Adipocyte (in vitro differentiated cells): Measurements from ENCODE around the gene SRD5A2.
"Not testable (repeated sequence)": the region's sequence is repeated elsewhere in the genome, so short reads cannot be mapped to it uniquely, and the experiment has no call there.

Source experiments
- DNase-seq: peaks from one replicate; pipeline ENCODE4 v3.0.0-alpha.2; 2015; ENCODE audit warnings: low read depth
- H3K27me3 ChIP-seq: replicated peaks from 2 replicates; pipeline ENCODE4 v1.7.0; 2013; ENCODE audit warnings: mild to moderate bottlenecking, low read length, moderate library complexity; ENCODE audit not compliant: control insufficient read depth, insufficient read depth
- H3K36me3 ChIP-seq: 2 replicates; pipeline ENCODE4 v1.7.0; 2013; ENCODE audit warnings: low read length, mild to moderate bottlenecking, moderate library complexity; ENCODE audit not compliant: control insufficient read depth, insufficient read depth, severe bottlenecking
- H3K4me1 ChIP-seq: 2 replicates; pipeline ENCODE4 v1.7.0; 2013; ENCODE audit warnings: mild to moderate bottlenecking, low read length, moderate library complexity; ENCODE audit not compliant: control insufficient read depth, insufficient read depth
- H3K4me3 ChIP-seq: 2 replicates; pipeline ENCODE4 v1.7.0; 2013; ENCODE audit warnings: mild to moderate bottlenecking, low read length, moderate library complexity
- H3K9ac ChIP-seq: 2 replicates; pipeline ENCODE4 v1.7.0; 2013; ENCODE audit warnings: mild to moderate bottlenecking, low read length, moderate library complexity
- H3K9me3 ChIP-seq: 2 replicates; pipeline ENCODE4 v1.7.0; 2013; ENCODE audit warnings: mild to moderate bottlenecking, low read length, moderate library complexity; ENCODE audit not compliant: control insufficient read depth

SRD5A2 gene

DNA sequence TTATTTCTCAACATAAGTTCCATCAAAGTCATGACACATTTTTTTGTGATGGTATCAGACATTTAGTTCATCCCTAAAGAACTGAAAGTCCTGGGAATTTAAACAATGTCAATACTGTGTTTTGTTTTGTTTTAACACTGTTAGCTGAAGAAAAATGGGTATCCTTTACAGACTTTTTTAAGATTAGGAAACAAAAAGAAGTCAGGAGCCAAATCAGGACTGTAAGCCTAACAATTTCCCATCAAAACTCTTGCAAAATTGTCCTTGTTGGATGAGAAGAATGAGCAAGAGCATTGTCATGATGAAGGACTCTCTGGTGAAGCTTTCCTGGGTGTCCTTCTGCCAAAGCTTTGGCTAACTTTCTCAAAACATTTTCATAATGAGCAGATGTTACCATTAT lies 69.4 kb downstream of the SRD5A2 start:
- H3K4me1 ChIP-seq: peaks cover 12% of the 10 kb centered on the region

GRCh38 chr2:31505111-31505510 lies 75.6 kb downstream of the SRD5A2 start:
- Histone ChIP-seq H3K4me3 (no peak overlapping the region), H3K9ac (no peak overlapping the region), H3K9me3 (no peaks in the 10 kb centered on the region), H3K4me1 (no peaks in the 10 kb centered on the region), H3K27me3 (no peaks in the 10 kb centered on the region), H3K36me3 (no peaks in the 10 kb centered on the region)
- DNase-seq: no peak

More for the DNA sequence above, 69.4 kb downstream of the SRD5A2 start:
- H3K9ac ChIP-seq: no peak overlapping the region
- no peak overlapping the region for H3K4me3 ChIP-seq
- H3K9me3 ChIP-seq: no peaks in the 10 kb centered on the region
- no peaks in the 10 kb centered on the region for H3K36me3 ChIP-seq
- no peaks in the 10 kb centered on the region for H3K27me3 ChIP-seq
- peak; percentile 59 for DNase-seq

DNA sequence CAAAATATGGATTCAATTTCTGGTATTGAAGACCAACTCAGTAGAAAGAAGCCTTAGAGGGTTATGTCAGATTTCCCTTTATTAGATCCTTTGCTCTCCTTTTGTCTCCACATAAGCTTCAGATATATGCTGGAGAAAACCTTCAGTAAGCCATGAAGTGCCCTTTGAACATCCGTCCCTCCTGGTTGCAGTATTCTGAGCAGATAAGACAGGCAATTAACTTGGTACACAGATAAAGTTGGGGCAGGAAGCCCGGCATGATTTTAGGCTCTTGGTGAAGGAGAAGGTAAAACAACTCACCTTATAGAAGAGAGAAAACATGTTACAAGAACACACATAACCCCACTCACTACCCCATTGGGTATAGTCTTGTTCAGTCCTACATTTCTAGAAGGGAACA lies 76.4 kb downstream of the SRD5A2 start:
- Histone ChIP-seq H3K4me1 (no peaks in the 10 kb centered on the region), H3K9ac (no peak overlapping the region), H3K9me3 (no peaks in the 10 kb centered on the region), H3K27me3 (no peaks in the 10 kb centered on the region), H3K36me3 (no peaks in the 10 kb centered on the region), H3K4me3 (no peak overlapping the region)
- DNase-seq: no peak

GRCh38 chr2:31496451-31496874 lies 84.3 kb downstream of the SRD5A2 start:
- H3K9ac ChIP-seq, H3K9me3 ChIP-seq, H3K36me3 ChIP-seq, H3K4me1 ChIP-seq, DNase-seq, H3K4me3 ChIP-seq, H3K27me3 ChIP-seq: not testable (repeated sequence)

- H3K4me3 ChIP-seq, H3K4me1 ChIP-seq, H3K27me3 ChIP-seq, H3K9me3 ChIP-seq, H3K9ac ChIP-seq, H3K36me3 ChIP-seq: not testable (repeated sequence)
- peak; percentile 40 for DNase-seq
Measured at GRCh38 chr2:31489339-31489738, 91.4 kb downstream of the SRD5A2 start.

DNA sequence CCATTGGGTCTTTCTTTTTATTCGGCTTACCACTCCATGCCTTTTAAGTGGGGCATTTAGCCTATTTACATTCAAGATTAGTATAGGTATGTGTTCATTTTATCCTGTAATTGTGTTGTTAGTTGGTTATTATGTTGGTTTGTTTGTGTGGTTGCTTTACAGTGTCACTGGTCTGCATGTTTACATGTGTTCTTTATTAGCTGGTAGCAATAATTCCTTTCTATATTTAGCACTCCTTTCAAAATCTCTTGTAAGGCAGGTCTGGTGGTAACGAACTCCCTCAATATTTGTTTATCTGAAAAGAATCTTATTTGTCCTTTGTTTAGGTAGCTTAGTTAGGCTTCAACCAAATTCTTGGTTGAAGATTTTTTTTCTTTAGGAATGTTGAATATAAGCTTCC lies 97.5 kb downstream of the SRD5A2 start:
- Histone ChIP-seq H3K36me3 (no peaks in the 10 kb centered on the region), H3K4me1 (peaks cover 3% of the 10 kb centered on the region), H3K27me3 (no peaks in the 10 kb centered on the region), H3K4me3 (no peak overlapping the region), H3K9me3 (no peaks in the 10 kb centered on the region), H3K9ac (no peak overlapping the region)
- peak; percentile 31 for DNase-seq

DNA sequence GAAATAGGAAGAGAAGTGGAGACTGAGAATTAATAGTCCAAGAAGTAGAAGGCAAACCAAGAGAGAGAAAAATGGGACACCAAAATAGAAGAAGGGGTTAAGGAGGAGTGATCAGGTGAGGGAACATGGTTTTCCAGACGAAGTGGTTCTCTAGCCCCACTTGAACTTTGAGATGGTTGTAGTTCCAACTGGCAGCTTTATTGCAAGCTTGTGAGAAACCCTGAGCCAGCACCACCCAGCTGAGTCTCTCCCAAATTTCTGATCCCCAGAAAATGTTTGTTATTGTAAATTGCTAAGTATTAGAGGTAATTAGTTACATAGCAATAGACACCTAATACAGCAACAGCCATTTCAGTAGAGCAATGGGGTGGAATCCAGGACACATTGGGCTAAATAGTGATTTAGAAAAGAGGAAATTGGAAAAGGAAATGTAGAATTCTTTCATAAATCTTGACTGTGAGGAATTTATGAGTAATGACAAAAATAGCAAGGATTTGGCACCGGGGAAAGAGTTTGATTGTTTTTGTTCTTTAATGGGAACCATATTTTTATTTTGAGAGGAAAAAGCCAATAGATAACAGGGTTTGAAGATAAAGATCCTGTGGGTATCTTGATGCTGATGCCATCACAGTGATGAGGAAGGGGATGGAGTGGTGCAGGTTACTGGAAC lies 104.1 kb downstream of the SRD5A2 start:
- Histone ChIP-seq H3K4me1 (peaks cover 32% of the 10 kb centered on the region), H3K4me3 (peak overlapping the region; percentile 3), H3K36me3 (no peaks in the 10 kb centered on the region), H3K27me3 (no peaks in the 10 kb centered on the region), H3K9ac (peak overlapping the region; percentile 59), H3K9me3 (no peaks in the 10 kb centered on the region)
- peak; percentile 72 for DNase-seq

DNA sequence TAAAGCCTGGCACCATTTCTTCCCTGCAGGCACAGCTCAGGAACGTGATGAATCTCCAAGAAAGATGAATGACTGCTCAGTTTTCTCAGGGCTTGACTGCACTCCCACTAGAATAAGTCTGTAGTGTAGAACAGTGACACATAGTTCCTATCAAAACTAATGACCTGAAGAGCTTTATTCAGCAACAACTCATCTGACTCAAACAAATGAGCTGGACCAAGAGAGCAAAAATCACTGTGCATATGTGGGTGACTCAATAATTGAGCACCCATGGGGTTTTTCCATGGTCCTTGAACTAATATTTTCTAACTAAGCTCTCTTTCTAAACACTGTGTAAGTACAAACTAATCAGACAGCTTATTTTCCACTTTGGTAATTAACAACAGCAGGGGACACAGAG lies 105.0 kb downstream of the SRD5A2 start:
- peak overlapping the region; percentile 3 for H3K4me3 ChIP-seq
- H3K27me3 ChIP-seq: no peaks in the 10 kb centered on the region
- peak; percentile 50 for DNase-seq
- no peaks in the 10 kb centered on the region for H3K9me3 ChIP-seq
- peaks cover 32% of the 10 kb centered on the region for H3K4me1 ChIP-seq
- H3K36me3 ChIP-seq: no peaks in the 10 kb centered on the region
- H3K9ac ChIP-seq: peak overlapping the region; percentile 59

DNA sequence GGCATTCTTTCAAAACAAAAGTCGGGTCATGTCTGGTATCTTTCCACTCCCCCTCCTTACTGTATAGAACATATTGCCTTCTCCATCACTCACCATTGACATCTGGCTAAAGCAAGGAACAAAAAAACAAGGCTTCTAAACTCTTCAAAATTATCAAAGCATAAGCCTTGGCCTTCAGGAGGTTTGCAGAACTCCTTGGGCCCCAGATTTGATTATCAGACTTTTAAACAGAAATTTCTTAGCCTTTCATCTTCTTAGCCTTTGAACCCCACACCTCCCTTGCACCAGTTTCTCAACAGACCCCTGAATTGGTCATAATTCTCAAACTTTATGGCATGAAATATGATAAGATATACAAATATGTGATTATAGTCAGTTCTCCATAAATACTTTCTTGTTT lies 106.4 kb downstream of the SRD5A2 start:
- peaks cover 29% of the 10 kb centered on the region for H3K4me1 ChIP-seq
- H3K36me3 ChIP-seq: no peaks in the 10 kb centered on the region
- H3K9ac ChIP-seq: no peak overlapping the region
- DNase-seq: no peak
- no peaks in the 10 kb centered on the region for H3K9me3 ChIP-seq
- H3K4me3 ChIP-seq: no peak overlapping the region
- no peaks in the 10 kb centered on the region for H3K27me3 ChIP-seq
